ENCODE data around the gene CTNNA1.

DNA sequence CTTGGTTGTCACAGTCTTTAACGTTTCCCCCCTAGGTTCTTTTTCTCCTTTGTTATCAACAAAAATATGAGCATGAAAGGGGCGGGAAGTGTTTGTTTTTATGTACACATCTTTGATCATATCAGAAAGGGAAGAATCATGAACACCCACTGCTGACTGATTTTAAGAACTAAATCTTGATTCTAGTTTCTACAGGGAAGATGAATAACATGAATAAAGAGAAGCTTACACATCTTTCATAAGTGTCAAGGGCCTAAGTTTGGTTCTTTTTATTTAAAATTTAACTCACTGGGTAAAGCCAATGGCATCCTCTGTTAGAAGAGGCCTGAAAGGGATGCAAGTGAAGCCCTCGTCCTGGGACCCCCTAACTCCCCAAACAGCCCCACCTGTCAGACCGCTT, 14.8 kb upstream of the CTNNA1 start:
- TF ChIP-seq, protein P1, sequence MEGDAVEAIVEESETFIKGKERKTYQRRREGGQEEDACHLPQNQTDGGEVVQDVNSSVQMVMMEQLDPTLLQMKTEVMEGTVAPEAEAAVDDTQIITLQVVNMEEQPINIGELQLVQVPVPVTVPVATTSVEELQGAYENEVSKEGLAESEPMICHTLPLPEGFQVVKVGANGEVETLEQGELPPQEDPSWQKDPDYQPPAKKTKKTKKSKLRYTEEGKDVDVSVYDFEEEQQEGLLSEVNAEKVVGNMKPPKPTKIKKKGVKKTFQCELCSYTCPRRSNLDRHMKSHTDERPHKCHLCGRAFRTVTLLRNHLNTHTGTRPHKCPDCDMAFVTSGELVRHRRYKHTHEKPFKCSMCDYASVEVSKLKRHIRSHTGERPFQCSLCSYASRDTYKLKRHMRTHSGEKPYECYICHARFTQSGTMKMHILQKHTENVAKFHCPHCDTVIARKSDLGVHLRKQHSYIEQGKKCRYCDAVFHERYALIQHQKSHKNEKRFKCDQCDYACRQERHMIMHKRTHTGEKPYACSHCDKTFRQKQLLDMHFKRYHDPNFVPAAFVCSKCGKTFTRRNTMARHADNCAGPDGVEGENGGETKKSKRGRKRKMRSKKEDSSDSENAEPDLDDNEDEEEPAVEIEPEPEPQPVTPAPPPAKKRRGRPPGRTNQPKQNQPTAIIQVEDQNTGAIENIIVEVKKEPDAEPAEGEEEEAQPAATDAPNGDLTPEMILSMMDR (IDR thresholded peaks at IDR 0.05; ENCODE audit: low read depth, low read length, poor library complexity, severe bottlenecking): no peak
- no peak for TF ChIP-seq EZH2phosphoT487 (IDR thresholded peaks at IDR 0.05; ENCODE audit: borderline replicate concordance, low read length)
